Prostate gland (tissue), 2 donors: ENCODE data around the gene AEN. TPM values are rescaled to one million over a fixed set of nuclear protein-coding genes. Genes with fewer than 3 reads are reported as not detected.

Experiments used
- DNase-seq: peaks from one replicate; pipeline ENCODE4 v3.0.0-alpha.2; 2019; ENCODE audit warnings: low spot score
- H3K27ac ChIP-seq, 2 donors: fragments of 200-600 bp; sonication (generic); 2 replicates each; pipeline ENCODE4 v1.5.1; 2017 to 2019
- H3K27me3 ChIP-seq: fragments of 200-600 bp; sonication (generic); replicated peaks from 2 replicates; pipeline ENCODE4 v1.5.1; 2019; ENCODE audit not compliant: insufficient read depth
- H3K36me3 ChIP-seq, 2 donors: fragments of 200-600 bp; sonication (generic); 1 replicate in 1 of 2; 2 replicates in 1 of 2; pipeline versions ENCODE4 v1.5.1 to v1.8.1; 2017 to 2019
- H3K4me1 ChIP-seq: fragments of 200-600 bp; sonication (generic); replicated peaks from 2 replicates; pipeline ENCODE4 v1.5.1; 2019
- H3K4me3 ChIP-seq, 2 donors: fragments of 200-600 bp; sonication (generic); 2 replicates each; pipeline ENCODE4 v1.5.1; 2017 to 2019
- H3K9me3 ChIP-seq: fragments of 200-600 bp; sonication (generic); 2 replicates; pipeline ENCODE4 v1.5.1; 2017
- CTCF ChIP-seq, 4 experiments: fragments of 200-600 bp in 2 of 4; fragments of 450-650 bp in 2 of 4; sonication (generic) in 2 of 4; IDR thresholded peaks; 1 replicate in 3 of 4; 2 replicates in 1 of 4; pipeline ENCODE4 v1.5.1; 2016 to 2019; ENCODE audit warnings: antibody characterized with exemption in 4 of 4, mild to moderate bottlenecking in 2 of 4, moderate library complexity in 2 of 4
- POLR2A ChIP-seq: fragments of 450-650 bp; IDR thresholded peaks from one replicate; pipeline ENCODE4 v1.6.1; 2016; ENCODE audit warnings: antibody characterized with exemption, mild to moderate bottlenecking
- POLR2AphosphoS5 ChIP-seq: sonication (generic); formaldehyde crosslinking; IDR thresholded peaks from one replicate; pipeline ENCODE4 v1.6.1; 2017; ENCODE audit warnings: antibody characterized with exemption
- WGBS: methylation state at CpG from one replicate; pipeline ENCODE4 v1.1.5; 2018; 5-methylcytosine and 5-hydroxymethylcytosine counted together
- intact Hi-C: fragments of 100-400 bp; cut with DNase I; formaldehyde crosslinking; loops from one replicate; pipeline ENCODE4 v1.14.2; 2022
- total RNA-seq, 2 donors: library from RNA; depleted of rRNA; stranded (reverse); fragments of >200 nt; gene quantifications; one replicate each; pipeline ENCODE4 v1.1.0, GENCODE V29; 2016

The AEN gene
- 10 to 100 TPM; 20.4 to 30.4 TPM for total RNA-seq

- TF ChIP-seq CTCF (IDR thresholded peaks at IDR 0.05) (peak in 3 of 4 experiments; percentile 26 to 47 (median 37)), POLR2AphosphoS5 (peak; percentile 94), POLR2A (peak; percentile 34)
Measured at GRCh38 chr15:88620995-88621772, at the start of gene AEN. Gene AEN (plus strand): TSS chr15:88621340. CDS start chr15:88626210, 4,870 bp downstream.

GRCh38 chr15:88571852-88572259 is 49.3 kb upstream of the AEN start:
- Histone ChIP-seq H3K4me3 (no peak overlapping the region), H3K27me3 (no peaks in the 10 kb centered on the region), H3K9me3 (no peaks in the 10 kb centered on the region), H3K4me1 (no peaks in the 10 kb centered on the region), H3K27ac (no peak overlapping the region), H3K36me3 (no peaks in the 10 kb centered on the region)
- intact Hi-C loops, result no loop called here
- no peak for DNase-seq
- no peak for TF ChIP-seq POLR2A
- no peak for TF ChIP-seq POLR2AphosphoS5
- TF ChIP-seq CTCF (IDR thresholded peaks at IDR 0.05), result no peak
- WGBS, result 53% methylated on average over 5 of the region's 5 CpGs

More at GRCh38 chr15:88620995-88621772, at the start of gene AEN:
- H3K27ac ChIP-seq, result peak within 1 kb of the TSS; percentile 64 to 65
- peaks cover 6% of the 10 kb centered on the region for H3K4me1 ChIP-seq
- H3K4me3 ChIP-seq, result peak within 1 kb of the TSS; percentile 77 to 80
- H3K9me3 ChIP-seq, result no peaks in the 10 kb centered on the region
- H3K36me3 ChIP-seq, result no peaks in the 10 kb centered on the region
- 0% methylated on average over 51 of the region's 71 CpGs for WGBS
- peak; percentile 95 for DNase-seq
- H3K27me3 ChIP-seq, result no peaks in the 10 kb centered on the region
- intact Hi-C loops, result loop anchor here (10.0 kb wide), 1 partner anchor 76 kb away; the partner anchor contains the start of gene DET1

- H3K27ac ChIP-seq, result no peak overlapping the region
- TF ChIP-seq POLR2AphosphoS5, result no peak
- no peak for TF ChIP-seq CTCF (IDR thresholded peaks at IDR 0.05)
- no peak overlapping the region for H3K4me3 ChIP-seq
- H3K36me3 ChIP-seq, result no peaks in the 10 kb centered on the region
- intact Hi-C loops, result no loop called here
- DNase-seq, result no peak
- H3K27me3 ChIP-seq, result no peaks in the 10 kb centered on the region
- WGBS, result 64% methylated on average over 1 of the region's 1 CpG
- H3K4me1 ChIP-seq, result no peaks in the 10 kb centered on the region
- no peaks in the 10 kb centered on the region for H3K9me3 ChIP-seq
Measured at GRCh38 chr15:88574077-88574476, 47.1 kb upstream of the AEN start.

GRCh38 chr15:88574655-88575054 is 46.5 kb upstream of the AEN start:
- TF ChIP-seq POLR2AphosphoS5, result no peak
- TF ChIP-seq POLR2A, result no peak
- no peak for TF ChIP-seq CTCF (IDR thresholded peaks at IDR 0.05)
- Histone ChIP-seq H3K27ac (no peak overlapping the region), H3K4me3 (no peak overlapping the region), H3K4me1 (no peaks in the 10 kb centered on the region), H3K27me3 (no peaks in the 10 kb centered on the region), H3K36me3 (no peaks in the 10 kb centered on the region), H3K9me3 (no peaks in the 10 kb centered on the region)
- intact Hi-C loops, result no loop called here
- no peak for DNase-seq
- 27% methylated on average over 7 of the region's 7 CpGs for WGBS

GRCh38 chr15:88579322-88579721 is 41.8 kb upstream of the AEN start:
- no peaks in the 10 kb centered on the region for H3K36me3 ChIP-seq
- H3K4me3 ChIP-seq, result no peak overlapping the region
- no peaks in the 10 kb centered on the region for H3K27me3 ChIP-seq
- intact Hi-C loops, result no loop called here
- no peaks in the 10 kb centered on the region for H3K4me1 ChIP-seq
- TF ChIP-seq CTCF (IDR thresholded peaks at IDR 0.05) (no peak), POLR2A (no peak)
- 78% methylated on average over 3 of the region's 3 CpGs for WGBS
- H3K9me3 ChIP-seq, result no peaks in the 10 kb centered on the region
- DNase-seq, result no peak
- H3K27ac ChIP-seq, result no peak overlapping the region
